Anterior cingulate cortex (tissue), 58 donors: ENCODE results near the gene HGFAC.
"Not testable (repeated sequence)": the region's sequence is repeated elsewhere in the genome, so short reads cannot be mapped to it uniquely, and the experiment has no call there.

Experiments used
- DNase-seq, 58 donors: peaks; one replicate each; lab custom pipeline; 2025; lab: John Stamatoyannopoulos, UW

The HGFAC gene

GRCh38 chr4:3439391-3439790 is 2.4 kb upstream of the HGFAC start:
- DNase-seq: no peak

- no peak for DNase-seq
Observed at GRCh38 chr4:3440011-3440410, 1.8 kb upstream of the HGFAC start.

- DNase-seq: no peak
Observed at GRCh38 chr4:3440979-3441500, 728 bp upstream of the HGFAC start.

- DNase-seq: no peak
Observed at GRCh38 chr4:3442460-3442958, 741 bp downstream of the HGFAC start.

GRCh38 chr4:3442959-3443749 is 1.4 kb downstream of the HGFAC start:
- peak in 15 of 58 donors; percentile 5 to 57 (median 21) for DNase-seq

GRCh38 chr4:3443750-3444309 is 2.1 kb downstream of the HGFAC start:
- no peak for DNase-seq

- DNase-seq: no peak
Observed at GRCh38 chr4:3444351-3445110, 2.8 kb downstream of the HGFAC start.

GRCh38 chr4:3445111-3445820 is 3.5 kb downstream of the HGFAC start:
- DNase-seq: no peak

GRCh38 chr4:3445829-3446545 is 4.2 kb downstream of the HGFAC start:
- no peak for DNase-seq

GRCh38 chr4:3446631-3447320 is 5.0 kb downstream of the HGFAC start:
- DNase-seq: no peak

GRCh38 chr4:3447431-3448395 is 5.9 kb downstream of the HGFAC start:
- no peak for DNase-seq

GRCh38 chr4:3449047-3449573 is 7.3 kb downstream of the HGFAC start:
- DNase-seq: no peak

GRCh38 chr4:3449574-3450534 is 8.1 kb downstream of the HGFAC start:
- DNase-seq: no peak

GRCh38 chr4:3450643-3451042 is 8.9 kb downstream of the HGFAC start:
- no peak for DNase-seq

- no peak for DNase-seq
Observed at GRCh38 chr4:3451956-3452355, 10.2 kb downstream of the HGFAC start.

- DNase-seq: no peak
Observed at GRCh38 chr4:3452376-3452775, 10.6 kb downstream of the HGFAC start.

GRCh38 chr4:3455596-3455995 is 13.8 kb downstream of the HGFAC start:
- not testable (repeated sequence) for DNase-seq
